Panc1 (cell line): ENCODE results near the gene KLRF2.

Experiments
- CTCF ChIP-seq: fragments of 450-650 bp; IDR thresholded peaks from 2 replicates; pipeline ENCODE4 v1.5.1; 2017; ENCODE audit warnings: mild to moderate bottlenecking
- TCF7L2 ChIP-seq: IDR thresholded peaks from 2 replicates; pipeline ENCODE4 v1.6.1; 2011; ENCODE audit warnings: mild to moderate bottlenecking, low read depth, low read length, inconsistent platforms

DNA sequence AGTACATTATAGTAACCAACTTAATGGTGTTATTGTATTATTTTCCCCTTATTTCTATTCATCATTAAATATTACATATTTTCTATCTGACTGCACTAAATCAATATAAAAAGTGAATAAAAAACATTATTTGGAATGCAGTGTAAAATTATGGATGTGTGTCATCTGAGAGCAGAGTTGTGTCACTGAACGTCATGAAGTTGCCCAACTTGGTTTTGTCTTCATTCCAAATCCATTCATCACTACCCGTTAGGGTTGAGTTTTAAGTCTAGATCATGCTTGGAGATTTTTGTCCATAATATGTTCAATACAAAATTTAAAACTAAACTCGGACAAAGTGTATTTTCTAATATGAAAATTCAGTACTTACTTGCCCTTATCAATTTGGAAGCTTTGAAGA lies 37.9 kb upstream of the KLRF2 start:
- TF ChIP-seq CTCF (no peak), TCF7L2 (no peak)
